RWPE1 (cell line): ENCODE data around the gene C11orf91.
"Not testable (repeated sequence)": the region's sequence is repeated elsewhere in the genome, so short reads cannot be mapped to it uniquely, and the experiment has no call there.

Experiments
- CTCF ChIA-PET: fragments of 350-600 bp; sonication (Branson Sonifier 250); formaldehyde crosslinking; extraction: SDS; loops from one replicate; lab custom pipeline; 2021; lab: Yijun Ruan, JAX
- POLR2A ChIA-PET: fragments of 400-600 bp; formaldehyde crosslinking; extraction: SDS; loops from one replicate; lab custom pipeline; 2020; ENCODE audit warnings: antibody characterized with exemption; ENCODE audit not compliant: low non-redundant PET; lab: Yijun Ruan, JAX
- DNase-seq: peaks from one replicate; pipeline ENCODE4 v3.0.0; 2012; ENCODE audit warnings: low spot score
- H3K27ac ChIP-seq: fragments of 450-650 bp; 2 replicates; pipeline ENCODE4 v1.5.1; 2017
- TF ChIP-seq, protein P1 (sequence below): fragments of 450-650 bp; conservative IDR thresholded peaks from 2 replicates; pipeline ENCODE4 v1.5.1; 2017; ENCODE audit warnings: low read depth, mild to moderate bottlenecking

The C11orf91 gene

DNA sequence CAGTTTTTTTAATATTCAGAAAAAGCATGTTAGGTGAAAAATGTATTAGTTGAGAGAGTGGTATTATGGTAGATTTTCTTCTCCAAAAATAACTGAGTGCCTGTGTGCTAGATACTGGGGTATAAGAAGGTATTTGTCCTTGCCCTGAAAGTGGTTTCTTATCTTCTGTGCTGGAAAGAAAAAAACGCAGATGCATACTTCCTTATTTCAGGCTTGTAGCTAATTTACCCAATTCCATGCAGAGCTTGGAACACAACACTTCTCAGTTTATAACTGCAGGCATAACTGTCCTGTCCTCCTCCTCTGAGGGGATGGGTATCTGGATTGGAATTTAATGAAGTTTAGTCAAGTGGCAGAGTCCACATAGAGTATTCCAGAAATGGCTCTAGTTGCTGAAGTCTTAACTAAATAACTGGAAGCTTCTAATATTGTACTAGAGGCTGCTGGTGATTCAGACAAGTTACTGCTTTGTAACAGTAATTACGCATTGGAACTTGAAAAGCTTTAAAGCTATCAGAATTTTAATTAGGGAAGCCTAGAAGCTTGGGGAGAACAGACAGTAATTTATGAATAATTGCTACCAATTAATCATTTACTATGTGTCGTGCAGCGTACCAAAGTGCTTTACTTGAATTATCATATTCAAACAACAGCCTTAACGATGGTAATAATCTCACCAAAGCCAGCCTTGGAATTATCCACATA is 12.7 kb upstream of the C11orf91 start:
- POLR2A ChIA-PET = no interaction called here
- TF ChIP-seq, protein P1, sequence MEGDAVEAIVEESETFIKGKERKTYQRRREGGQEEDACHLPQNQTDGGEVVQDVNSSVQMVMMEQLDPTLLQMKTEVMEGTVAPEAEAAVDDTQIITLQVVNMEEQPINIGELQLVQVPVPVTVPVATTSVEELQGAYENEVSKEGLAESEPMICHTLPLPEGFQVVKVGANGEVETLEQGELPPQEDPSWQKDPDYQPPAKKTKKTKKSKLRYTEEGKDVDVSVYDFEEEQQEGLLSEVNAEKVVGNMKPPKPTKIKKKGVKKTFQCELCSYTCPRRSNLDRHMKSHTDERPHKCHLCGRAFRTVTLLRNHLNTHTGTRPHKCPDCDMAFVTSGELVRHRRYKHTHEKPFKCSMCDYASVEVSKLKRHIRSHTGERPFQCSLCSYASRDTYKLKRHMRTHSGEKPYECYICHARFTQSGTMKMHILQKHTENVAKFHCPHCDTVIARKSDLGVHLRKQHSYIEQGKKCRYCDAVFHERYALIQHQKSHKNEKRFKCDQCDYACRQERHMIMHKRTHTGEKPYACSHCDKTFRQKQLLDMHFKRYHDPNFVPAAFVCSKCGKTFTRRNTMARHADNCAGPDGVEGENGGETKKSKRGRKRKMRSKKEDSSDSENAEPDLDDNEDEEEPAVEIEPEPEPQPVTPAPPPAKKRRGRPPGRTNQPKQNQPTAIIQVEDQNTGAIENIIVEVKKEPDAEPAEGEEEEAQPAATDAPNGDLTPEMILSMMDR = no peak
- CTCF ChIA-PET = interaction anchor here (0.6 to 1.3 kb wide), 3 partner anchors 29 to 323 kb away, joined by 4 to 6 read pairs (median 4); no protein-coding TSS in a partner anchor
- DNase-seq = no peak
- H3K27ac ChIP-seq = no peak overlapping the region

DNA sequence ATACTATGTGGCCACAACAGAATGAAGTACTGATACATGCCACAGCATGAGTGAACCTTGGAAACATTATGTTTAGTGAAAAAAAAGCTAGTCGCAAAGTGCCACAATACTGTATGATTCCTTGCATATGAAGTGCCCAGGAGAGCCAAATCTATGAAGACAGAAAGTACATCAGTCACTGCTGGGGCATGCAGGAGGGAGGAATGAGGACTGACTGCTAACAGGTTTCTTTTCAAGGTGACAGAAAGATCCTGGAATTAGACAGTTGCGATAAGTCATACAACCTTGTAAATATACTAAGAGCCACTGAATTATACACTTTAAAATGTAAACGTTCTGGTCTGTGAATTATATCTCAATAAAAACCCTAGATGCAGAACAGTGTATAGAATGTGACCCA is 11.8 kb upstream of the C11orf91 start:
- ChIA-PET CTCF (no interaction called here), POLR2A (no interaction called here)
- TF ChIP-seq, protein P1 = no peak
- no peak for DNase-seq
- H3K27ac ChIP-seq = no peak overlapping the region

DNA sequence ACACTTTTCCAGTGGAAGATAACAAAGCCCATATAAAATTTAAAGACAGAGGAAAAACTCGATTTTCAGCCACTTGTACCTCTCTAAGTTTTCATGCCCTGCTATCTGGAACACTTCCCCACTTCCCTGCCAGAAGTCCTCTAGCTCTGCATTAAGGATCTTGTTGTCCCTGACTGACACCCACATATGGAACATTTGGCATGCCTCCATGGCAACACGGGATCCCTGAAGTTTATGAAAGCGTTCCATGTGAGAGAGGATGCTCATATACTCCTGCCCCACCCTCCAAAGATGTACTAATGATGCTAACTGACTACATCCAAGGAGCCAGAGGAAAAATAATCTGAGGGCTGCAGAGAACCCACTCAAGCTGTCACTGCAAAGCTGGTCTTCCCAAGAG is 8.8 kb upstream of the C11orf91 start:
- ChIA-PET CTCF (interaction anchor here (0.7 kb wide), 1 partner anchor 15 kb away, joined by 3 read pairs; no protein-coding TSS in a partner anchor), POLR2A (no interaction called here)
- DNase-seq = no peak
- TF ChIP-seq, protein P1 = no peak
- H3K27ac ChIP-seq = no peak overlapping the region

DNA sequence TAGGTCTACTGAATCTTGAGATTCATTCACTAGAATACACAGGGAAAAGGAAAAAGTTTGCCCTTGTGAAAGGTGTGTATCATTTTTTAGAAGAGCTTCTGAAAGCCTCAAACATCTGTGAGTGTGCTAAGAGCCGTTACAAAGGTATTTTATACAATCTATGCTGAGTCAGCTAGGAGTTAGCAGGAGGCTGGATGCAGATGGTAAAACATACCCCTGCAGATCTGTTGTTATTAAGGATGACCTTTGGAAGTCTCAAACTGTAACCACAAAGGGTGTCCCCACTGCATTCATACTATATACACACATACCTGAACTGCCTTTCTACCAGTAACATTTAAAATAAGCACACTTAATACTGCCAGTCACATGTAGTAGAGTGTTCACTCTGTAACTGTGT is 8.4 kb upstream of the C11orf91 start:
- no peak for DNase-seq
- ChIA-PET POLR2A (interaction anchor here (0.6 kb wide), 1 partner anchor 11 kb away, joined by 3 read pairs; no protein-coding TSS in a partner anchor), CTCF (no interaction called here)
- TF ChIP-seq, protein P1 = no peak
- no peak overlapping the region for H3K27ac ChIP-seq

DNA sequence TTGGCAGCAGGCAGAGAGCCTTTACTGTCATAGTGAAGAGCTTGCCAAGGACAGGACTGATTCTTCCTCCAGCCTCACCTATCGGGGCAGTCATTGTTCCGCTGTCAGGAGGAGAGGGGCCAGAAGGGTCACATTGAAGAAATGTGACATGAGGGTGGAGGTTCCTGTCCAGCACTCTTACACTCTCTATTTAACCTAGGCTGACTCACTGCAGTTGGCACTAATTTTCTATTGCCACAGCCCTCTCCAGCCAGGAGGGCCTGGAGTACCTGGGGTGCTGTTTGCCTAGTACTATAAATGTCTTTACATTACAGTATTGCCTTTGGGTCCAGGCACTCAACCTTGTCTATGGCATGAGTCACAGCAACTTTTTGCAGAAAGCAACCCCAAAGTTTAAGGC is 7.2 kb upstream of the C11orf91 start:
- H3K27ac ChIP-seq = peak overlapping the region; percentile 57
- DNase-seq, POLR2A ChIA-PET, CTCF ChIA-PET: not testable (repeated sequence)

DNA sequence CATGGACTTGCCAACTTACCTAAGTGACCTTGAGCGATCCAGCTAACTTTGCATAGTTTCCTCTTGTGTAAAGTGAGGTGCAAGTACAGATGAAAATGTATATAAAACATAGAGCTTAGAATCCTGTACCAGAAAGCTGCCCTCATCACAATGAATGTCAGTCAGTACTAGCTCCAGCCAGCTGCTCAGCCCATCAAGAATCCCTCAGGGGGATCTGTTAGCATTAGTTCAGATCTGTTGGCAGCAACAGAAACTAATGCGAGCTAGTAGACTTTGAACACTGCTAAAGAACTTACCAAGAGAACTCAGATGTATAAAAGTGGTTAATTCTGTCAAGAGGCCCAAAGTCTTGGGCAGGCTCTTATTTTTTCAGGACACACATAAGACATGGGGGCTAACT is 6.3 kb upstream of the C11orf91 start:
- ChIA-PET CTCF (interaction anchor here (0.6 to 0.7 kb wide), 2 partner anchors 65 to 337 kb away, joined by 3 to 4 read pairs; no protein-coding TSS in a partner anchor), POLR2A (no interaction called here)
- H3K27ac ChIP-seq = no peak overlapping the region
- TF ChIP-seq, protein P1 = no peak
- DNase-seq = no peak

DNA sequence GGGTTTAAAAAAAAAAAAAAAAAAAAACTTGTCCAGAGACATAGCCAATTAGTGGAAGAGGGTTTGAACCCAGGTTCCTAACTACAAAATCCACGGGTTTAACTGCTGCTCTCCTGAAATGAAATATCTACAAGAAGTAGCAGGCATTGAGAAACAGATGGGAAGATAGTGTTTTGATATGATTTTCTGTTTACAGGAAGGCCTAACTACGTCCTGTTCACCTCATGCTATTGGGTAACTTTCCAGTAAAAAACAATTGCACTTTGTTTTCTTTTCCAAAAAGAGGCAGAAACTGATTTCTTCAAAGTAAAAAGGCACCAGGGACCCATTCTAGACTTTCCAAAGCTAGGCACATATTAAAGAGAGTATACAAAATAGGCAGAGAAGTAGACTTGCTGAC is 5.9 kb upstream of the C11orf91 start:
- ChIA-PET CTCF (interaction anchor here (0.6 to 0.7 kb wide), 2 partner anchors 66 to 534 kb away, joined by 4 read pairs; no protein-coding TSS in a partner anchor), POLR2A (no interaction called here)
- no peak overlapping the region for H3K27ac ChIP-seq
- no peak for DNase-seq
- TF ChIP-seq, protein P1 = no peak
